GM12891 (cell line): ENCODE measurements around the gene C6orf136.

Experiments used
- POLR2A ChIP-seq: IDR thresholded peaks from 2 replicates; pipeline ENCODE4 v1.6.1; 2011; ENCODE audit warnings: low read depth, low read length, control low read depth
- POLR2AphosphoS5 ChIP-seq: IDR thresholded peaks from 2 replicates; pipeline ENCODE4 v1.6.1; 2011; ENCODE audit warnings: low read depth, low read length, control low read depth

DNA sequence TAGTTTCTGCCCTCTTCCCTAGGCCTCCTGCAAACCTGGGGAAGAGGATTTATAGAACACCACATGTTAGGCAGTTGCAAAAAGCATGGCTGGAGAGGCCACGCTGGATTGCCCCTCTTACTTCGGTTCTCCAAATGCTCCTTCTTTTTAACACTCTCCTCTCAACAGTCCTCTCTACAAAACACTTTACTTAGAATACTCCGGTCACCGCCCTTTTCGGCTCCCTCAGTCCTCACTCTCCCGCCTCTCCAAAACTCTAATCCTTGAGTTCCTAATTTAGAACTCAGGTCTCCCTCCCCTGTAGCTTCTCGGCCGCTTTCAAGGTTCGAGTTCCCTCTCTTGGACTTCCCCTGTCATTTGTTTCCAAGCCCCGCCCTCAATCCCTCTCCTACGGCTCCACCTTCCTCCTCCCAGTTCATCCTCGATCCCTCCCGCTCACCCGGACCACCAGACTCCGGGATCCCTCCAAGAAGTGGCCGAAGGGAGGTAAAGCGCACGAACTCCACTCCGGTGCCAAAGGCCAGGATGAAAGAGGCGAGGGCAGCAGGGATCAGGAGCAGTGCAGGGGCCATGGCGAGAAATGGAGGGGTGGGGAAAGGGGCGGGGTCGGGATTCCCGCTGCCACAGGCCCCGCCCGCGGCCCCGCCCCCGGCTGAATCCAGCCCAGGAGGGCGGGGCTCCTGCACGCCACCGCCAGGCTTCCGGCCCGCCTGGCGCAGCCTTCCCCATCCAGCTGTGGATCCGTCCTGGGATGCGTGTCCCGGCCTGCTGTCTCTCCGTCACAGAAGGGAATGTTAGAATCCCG is 43.7 kb downstream of the C6orf136 start, which contains the start of gene NRM:
- TF ChIP-seq POLR2A (no peak), POLR2AphosphoS5 (no peak)
